HG03066 (cell line): ENCODE results near the gene KIAA2012.

Experiments
- ATAC-seq: cut with Tn5 transposase; IDR thresholded peaks from one replicate; pipeline ENCODE4 v1.9.1; 2021; ENCODE audit warnings: low read depth; ENCODE audit not compliant: unreplicated experiment

Gene KIAA2012

DNA sequence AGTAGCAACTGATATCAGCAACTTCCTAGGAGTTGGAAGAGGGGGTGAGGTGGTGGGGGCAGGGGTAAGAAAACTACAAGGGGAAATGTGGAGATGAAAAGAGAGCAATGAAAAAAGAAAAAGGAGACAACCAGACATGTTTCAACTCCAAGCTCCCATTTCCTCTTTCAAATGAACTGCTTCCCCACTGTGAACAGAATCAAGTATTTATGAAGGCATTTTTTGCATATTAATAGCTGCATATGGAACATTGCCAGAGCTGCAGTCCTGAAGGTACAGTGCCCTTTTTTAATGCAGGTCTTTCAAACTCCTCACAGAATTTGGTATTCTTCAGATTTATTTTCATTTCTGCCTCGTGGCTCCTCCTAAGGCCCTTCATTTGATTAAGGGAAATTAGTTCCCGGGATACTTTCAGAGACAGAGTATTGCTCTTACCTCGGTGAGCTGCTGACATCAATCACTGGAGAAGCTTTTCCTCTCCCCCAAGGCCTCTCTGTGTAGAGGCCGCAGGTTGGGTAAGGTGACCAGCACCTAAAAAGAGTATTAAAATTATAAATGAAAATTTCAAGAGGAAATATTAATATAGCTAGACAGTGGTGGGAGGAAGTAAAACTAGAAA, 68.4 kb downstream of the KIAA2012 start:
- ATAC-seq, result no peak

DNA sequence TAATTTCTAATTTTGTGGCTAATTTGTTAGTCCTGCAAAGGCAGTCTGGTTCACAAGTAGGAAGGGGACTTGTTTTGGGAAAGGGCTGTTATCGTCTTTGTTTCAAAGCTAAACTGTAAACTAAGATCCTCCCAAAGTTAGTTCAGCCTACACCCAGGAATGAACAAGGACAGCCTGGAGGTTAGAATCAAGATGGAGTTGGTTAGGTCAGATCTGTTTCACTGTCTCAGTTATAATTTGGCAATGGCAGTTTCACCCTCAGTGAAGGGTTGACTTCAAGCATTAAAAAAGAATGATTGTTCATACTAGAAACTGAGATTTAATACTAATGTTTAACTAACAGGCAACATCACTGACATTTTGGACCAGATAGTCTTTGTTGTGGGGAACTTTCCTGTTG, 69.5 kb downstream of the KIAA2012 start:
- ATAC-seq, result no peak

DNA sequence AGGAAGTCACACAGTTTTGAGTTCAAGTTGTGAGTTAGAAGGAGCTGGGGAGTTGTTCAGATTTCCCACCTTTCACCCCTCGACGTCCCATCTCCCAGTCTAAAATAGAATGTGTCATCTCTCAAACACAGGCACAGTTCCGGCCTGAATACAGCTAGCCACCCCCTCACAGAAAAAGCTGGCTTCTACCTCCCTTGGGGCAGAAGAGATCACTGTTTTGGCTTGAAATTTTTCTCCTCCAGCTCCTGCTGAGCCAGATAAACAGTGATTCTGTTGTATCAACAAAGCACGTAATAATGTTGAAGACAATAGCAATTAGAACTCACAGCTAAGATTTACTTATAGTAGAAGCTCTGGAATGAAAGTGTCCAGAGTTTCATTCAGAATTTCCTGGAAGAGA, 74.7 kb downstream of the KIAA2012 start:
- ATAC-seq, result no peak

DNA sequence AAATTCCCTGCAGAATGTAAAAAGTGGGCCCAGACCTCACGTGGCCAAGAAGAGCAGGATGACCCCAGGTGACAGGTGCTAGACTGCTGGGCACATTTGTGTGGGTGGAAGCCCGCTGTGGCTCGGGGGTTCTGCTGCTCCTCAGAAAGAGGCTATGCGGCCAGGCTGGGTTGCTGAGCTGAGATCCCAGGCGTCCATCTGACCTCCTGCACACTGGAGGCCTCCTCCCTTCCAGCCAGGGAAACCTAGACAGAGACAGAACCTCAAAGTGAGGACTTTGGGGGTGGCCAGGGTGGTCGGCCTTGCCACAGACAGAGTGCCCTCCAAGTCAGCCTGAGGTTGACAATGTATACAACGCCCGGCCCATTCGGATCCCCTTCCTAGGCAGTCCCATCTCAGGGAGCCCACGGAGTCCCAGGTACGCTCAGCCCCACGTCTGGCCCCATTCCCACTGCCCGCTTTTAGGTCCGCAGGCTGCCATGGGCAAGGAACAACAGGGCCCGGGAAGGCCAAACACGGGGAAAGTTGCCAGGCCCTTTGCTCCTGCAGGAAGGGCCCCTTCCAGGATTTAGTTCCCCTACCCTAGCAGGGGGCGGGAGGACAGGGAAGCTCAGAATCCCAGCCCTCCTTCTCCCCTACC, 75.6 kb downstream of the KIAA2012 start:
- ATAC-seq, result no peak

DNA sequence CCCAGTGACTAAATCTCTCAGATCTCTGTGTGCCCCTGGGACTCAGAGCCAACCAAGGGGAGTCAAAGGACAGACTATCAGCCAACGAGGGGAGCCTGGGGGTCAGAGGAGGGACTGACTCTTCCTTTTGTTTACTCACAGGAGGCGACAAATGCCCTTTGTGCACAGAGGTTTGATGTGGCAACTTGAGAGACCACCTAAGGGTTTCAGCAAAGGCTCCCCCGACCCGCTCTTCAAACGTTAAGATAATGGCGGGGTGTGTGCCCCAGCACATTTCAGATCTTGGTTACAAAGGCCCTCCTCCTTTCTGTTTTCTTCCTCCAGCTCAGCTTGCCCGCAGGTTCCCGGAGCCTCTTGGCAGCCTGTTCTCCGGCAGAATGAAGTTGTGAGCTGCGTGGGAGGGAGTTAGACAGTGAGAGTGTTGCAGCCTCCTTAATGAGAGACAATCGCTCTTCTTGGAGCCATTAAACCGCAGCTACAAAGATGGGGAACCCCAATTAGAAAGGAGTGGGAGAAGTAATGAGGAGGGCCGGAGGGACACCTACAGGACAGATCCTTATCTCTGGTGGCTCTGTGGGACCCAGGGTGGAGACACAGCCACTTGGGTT, 76.2 kb downstream of the KIAA2012 start:
- no peak for ATAC-seq

DNA sequence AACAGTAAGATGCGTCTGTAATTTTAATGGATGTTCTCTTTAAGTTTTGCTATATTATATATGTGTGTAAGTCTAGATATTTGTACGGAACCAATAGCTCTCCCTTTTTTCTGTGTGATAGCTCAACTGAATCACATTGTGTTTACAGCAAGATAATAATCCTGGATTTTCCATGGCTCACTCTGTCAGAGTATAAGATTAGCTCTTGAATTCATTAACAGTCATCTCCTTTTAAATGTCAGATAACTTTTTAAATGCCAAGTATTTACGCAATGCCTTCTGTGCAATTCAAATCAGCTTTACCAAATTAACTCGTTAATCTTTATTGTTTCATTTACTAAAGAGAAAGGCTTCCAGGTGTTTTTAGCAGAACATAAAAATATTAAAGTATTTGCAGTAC, 76.9 kb downstream of the KIAA2012 start:
- no peak for ATAC-seq

DNA sequence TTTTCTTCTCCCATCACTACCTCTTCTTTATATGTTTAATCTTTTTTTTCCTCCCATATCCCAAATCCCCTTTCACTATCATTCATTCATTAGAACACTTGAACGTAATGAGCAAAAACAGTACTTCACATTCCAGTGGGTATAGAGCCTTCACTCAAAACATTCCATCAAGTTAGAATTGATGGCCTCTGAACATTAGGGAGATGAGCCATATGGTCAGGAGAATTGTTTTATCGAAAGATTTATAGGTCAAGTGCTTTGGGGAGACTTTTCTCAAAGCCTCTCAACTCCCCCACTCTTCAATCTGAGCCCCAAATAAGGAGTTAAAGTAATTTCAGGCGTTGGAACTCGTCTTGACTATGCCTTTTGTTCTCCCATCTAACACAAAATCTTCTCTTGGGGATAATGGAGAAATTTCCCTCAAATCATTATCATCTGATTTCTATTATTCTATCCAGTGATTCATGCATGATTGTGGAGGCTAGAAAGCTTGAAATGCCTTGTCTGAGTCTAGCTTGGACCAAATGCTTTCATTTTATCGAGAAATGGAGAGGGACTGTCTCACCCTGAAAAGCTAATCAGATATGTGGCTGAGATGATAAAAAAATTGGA, 79.2 kb downstream of the KIAA2012 start:
- no peak for ATAC-seq

DNA sequence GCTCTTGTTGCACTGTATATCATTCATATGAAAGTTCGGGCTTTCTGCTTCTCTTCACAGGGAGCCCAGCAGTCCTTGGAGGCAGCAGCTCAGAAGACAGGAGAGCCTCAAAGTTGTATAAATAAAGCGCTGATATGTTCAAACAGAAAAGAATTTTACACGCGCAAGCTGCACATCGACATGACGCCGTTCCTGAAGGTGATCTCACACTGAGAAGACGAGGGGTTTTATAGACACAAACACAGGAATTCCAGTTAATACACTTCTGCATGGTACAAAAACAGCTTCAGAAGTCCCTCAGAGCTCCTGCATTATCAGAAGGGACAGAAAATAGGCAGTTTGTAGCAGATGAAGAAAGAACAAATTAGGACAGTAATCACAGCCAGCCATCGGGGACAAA, 81.6 kb downstream of the KIAA2012 start:
- ATAC-seq, result no peak

DNA sequence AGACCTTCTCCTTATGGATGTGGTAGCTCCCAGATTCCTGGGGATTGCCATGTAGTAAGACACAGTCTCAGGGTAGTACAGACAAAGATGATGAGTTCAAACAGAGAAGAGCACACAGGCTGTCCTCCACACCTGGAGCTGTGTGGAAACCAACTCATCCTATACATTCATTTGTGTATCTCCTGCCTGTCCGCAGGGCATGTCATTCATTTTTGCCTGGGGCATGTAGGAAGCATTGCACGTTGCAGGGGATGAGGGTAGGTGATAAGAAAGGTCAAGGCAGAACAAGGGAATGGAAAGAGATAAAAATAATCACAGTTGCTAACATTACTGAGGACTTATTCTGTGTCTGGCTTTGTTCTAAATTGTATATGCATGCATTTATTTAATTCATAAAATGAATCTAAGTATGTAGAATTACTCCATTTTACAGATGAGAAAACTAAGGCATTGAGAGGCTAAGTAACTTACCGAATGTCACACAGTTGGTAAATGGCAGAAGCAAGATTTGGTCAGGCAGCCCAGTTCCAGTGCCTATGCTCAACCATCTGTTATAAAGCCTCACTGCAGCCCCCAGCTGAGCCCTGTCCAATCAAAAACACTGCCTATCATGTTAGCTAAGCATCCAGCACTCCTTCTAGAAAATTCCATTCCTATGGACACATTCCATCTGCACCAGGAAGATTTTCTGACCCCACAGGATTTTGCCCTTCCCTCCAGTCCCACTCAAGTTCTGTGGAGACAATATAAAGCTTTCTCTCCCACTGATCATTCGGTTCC, 84.3 kb downstream of the KIAA2012 start:
- ATAC-seq, result no peak

DNA sequence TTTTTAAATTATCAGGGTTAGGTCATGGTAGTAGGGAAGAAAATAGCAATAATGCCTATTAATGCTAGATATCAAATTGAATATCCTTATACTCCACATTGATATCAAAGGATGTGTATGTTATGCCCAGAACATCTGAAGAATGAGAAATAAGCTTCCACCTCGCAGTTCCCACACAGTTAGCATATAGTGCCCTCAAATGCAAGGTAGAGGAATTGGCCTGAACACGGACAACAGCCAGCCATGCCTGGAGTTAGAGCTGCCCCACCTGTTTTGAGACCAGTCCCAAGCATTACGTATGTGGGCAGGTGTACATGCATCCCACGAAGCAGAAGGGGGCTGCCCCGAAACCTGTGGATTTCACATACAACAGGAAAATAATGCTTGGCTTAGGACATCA, 85.7 kb downstream of the KIAA2012 start:
- ATAC-seq, result no peak

DNA sequence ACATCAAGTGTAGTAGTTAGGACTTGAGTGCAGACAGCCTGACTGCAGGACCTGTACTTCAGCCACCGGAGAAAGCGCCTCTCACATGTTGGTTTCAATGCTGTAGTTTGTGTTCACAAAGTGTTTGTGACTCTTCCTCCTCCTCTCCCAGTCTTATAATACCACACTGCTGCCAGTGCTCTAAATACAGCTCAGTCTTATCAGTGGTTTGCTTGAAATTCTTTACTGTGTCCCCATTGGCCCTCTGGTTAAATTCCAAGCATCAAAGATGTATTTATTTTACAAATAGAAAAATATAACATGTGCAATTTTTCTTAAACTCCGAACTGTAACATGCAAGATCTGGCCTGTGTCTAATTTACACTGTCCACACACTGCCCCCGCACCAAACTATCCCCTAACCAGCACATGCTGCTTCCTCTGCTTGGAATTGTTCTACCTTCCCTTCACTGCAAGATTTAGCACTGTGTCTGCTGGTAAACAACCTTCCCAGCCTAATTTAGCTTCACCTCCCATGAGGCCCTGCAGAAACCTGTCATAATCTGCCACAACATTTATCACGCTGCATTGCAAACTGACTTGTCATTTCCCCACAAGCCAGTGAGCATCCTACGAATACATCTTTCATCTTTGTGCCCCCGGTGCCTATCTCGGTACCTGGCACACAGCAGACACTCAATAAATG, 88.2 kb downstream of the KIAA2012 start:
- no peak for ATAC-seq

DNA sequence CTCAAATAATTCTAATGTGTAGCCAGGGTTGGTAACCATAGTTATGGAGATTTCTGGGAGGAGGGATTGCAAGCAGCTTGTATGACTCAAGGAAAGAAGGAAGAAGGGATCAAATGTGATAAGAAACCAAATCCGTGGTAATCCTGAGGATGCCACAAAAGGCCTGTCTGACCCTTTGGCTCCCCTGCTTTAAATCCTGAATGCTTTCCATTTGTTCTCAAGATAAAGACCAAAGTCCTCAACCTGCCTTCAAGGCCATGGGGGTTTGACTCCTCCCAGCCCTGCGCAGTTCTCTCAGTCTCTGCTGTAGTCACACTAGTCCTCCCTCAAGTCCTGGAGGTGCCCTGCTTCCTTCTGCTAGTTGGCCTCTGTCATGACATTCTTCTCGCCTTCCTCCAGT, 91.4 kb downstream of the KIAA2012 start:
- no peak for ATAC-seq

DNA sequence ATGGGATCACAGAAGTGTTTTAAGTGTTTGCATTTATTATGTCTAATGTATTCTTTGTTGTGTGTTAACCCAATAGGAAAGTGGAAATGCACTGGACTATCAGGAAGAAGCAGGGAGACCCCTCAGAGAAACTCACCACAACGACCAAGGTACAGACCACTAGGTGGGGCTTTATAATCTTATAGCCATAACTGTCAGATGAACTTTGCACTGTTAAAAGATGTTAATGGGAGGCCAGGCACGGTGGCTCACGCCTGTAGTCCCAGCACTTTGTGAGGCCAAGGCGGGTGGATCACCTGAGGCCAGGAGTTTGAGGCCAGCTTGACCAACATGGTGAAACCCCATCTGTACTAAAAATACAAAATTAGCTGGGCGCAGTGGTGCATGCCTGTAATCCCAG, 92.2 kb downstream of the KIAA2012 start:
- ATAC-seq, result no peak

DNA sequence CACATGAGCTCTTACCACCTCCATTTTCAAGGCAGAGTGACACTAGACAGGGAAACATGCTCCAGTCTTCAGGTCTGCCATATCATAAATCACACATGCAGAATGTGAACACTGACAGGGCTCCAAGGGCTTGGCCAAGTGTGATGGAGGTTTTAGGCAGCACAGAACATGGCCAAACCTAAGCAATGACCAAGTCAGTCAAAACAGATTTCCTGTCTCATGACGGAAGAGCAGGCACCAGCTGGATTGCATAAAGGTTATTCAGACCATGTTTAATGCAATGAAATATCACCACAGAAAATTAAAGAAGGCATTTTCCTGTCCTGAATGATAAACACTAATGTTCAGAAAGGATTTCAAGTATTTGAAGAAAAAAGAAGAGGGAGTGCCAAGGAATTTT, 92.9 kb downstream of the KIAA2012 start:
- no peak for ATAC-seq

DNA sequence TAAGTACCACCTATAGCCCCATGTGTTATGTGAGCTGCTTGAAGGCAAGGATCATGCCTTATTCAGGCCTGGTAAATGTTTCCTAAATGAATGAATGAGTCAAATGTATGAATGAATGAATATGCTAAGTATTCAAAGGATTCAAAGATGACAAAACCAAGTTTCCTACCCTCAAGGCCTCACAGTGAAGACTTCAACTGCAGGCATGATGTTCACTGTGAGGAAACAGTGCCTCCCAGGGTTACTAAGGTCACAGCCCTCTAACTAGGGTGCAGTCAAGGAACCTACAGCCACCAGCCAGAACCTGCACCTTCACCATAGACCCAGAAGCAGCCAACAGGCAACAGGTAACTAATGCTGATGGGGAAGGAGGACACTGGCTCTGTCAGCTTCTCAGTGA, 96.1 kb downstream of the KIAA2012 start:
- ATAC-seq, result no peak

DNA sequence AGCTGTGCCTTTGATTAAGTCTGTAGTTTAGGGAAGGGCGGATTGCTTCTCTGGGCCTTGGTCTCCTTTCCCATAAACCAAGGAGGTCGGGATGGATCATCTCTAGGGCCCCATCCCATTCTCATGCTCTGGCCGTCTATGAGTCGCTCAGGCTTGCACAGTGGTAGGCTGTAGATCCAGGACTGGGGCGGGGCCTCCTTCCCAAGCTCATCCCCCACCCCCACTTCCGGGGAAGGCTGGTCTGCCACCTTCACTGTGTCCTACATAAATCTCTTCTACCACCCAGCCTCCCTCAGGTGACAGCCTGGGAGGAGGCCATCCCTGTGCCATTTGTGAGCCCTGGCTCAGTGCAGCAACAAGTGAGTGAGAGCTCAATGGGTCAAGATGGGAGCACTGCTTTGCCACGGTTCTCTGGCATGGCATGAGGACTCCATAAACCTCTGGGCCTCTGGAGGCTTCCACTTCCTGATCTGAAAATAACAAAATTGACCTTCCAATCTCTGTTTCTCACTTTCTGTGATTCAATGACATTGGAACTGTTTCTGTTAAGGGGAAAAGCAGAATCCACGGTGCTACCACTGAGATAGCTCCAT, 96.9 kb downstream of the KIAA2012 start:
- ATAC-seq, result no peak

DNA sequence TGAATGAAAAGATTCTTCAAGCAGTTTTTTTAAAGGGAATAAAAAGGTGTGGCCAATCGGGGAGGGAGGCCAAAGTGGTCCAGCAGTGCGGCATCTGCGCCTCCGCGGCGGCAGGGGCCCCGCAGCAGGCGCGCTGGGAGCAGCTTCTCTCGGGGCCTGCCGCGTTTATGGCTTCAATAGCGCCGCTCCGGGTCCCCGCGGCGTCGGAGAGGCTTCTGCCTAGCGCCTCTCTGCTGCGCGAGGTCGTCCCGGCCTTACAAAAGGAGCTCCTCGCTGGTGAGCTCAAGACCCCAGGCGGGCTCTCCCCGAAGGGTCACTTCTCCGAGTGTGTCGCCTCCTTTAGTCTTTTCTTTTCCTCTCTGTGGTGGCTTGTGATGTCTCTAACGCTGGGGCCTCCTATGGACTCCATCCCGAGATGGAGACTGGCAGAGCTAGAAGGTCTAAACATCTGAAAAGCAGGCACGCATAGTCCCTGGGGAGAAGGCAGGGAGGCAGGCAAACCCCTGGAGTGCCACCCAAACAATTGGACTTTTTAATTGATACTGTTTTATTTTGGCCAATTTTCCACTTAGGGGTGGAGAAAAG, 98.3 kb downstream of the KIAA2012 start:
- no peak for ATAC-seq

DNA sequence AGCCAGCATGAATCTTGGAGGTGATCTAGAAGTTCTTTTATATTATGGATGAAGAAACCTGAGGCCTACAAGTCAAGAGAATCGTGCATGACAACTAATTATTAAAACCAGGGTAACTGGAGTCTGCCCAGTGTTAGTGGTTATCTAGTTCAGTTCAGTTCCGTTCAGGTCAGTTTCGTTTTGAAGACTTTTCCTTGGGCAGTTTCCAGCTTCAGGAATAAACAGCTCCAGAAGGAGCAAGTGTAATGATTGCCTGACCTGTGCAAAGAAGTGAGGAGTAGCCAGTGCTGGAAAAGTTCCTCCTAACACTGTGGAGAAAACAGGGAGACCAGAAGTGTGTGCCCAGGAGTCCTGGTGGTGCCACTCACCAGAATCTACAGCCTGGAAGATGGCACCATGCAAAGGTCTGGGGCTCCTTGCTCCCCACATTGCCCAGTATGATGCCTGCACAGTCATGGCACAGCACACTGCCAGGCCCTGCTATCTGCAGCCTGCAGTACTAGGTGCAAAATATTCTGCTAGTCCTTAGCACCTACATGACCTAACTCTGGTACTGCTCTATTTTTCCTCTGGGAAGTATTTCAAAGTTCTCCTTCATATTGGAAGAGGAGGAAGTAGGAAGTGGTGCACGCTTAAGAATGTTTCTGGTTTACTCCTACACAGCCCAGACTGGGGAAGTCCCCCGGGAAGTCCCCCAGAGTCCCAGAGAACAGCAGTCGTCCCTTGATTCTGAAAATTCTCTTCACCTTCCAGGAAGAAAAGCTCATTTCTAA, 99.6 kb downstream of the KIAA2012 start:
- ATAC-seq, result no peak

DNA sequence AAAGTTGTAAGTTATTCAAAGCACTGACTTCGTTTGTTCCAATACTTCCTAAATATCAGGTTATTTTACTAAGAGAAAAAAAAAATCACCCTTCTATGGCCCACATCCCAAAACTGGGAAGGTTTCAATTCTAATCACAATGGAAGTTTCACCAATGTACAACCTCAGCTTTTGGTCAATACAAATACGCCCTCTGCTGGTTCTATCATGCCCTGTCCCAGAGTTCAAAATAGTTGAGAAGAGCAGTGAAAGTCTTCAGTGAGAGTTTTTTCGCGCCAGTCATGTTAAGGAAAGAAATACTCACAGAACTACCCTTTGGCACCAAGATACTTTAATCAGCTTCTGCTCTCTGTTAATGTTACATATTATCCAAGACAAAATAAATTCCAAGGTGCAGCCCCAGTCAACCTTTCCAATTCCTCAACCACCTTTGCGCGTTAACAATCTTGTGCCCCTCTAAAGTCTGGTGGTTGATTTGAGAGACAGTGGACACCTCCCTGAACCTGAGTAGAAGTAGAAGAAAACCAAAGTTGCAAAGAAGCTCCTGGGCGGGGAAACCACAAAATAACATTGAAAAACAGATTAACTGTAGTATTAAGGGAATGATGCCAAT, 105.4 kb downstream of the KIAA2012 start:
- ATAC-seq, result no peak
